ENCODE results near the gene TOMM6.
A peak's percentile ranks its signal among the peaks of the same experiment; 100 is the strongest.

The TOMM6 gene

GRCh38 chr6:41787219-41787917, at the start of gene TOMM6:
TSS of gene TOMM6 (plus strand) at chr6:41787694. CDS start at chr6:41787698, 4 bp downstream.
- peak; percentile 96 for DNase-seq (ENCODE audit: low spot score)

- no peak for DNase-seq (ENCODE audit: low spot score)
Measured at GRCh38 chr6:41739041-41739440, 48.5 kb upstream of the TOMM6 start.

GRCh38 chr6:41740366-41741162, 46.9 kb upstream of the TOMM6 start:
- no peak for DNase-seq (ENCODE audit: low spot score)

GRCh38 chr6:41741625-41742490, 45.6 kb upstream of the TOMM6 start:
- DNase-seq (ENCODE audit: low spot score): no peak

GRCh38 chr6:41743406-41744235, 43.9 kb upstream of the TOMM6 start:
- no peak for DNase-seq (ENCODE audit: low spot score)

- DNase-seq (ENCODE audit: low spot score): no peak
Measured at GRCh38 chr6:41744236-41744787, 43.2 kb upstream of the TOMM6 start.

GRCh38 chr6:41746107-41746506, 41.4 kb upstream of the TOMM6 start:
- DNase-seq (ENCODE audit: low spot score): no peak

GRCh38 chr6:41747256-41748101, 40.0 kb upstream of the TOMM6 start, which contains the start of gene PGC:
TSS of gene PGC (minus strand) at chr6:41747397. CDS start at chr6:41747334, 63 bp downstream.
- DNase-seq (ENCODE audit: low spot score): no peak

- DNase-seq (ENCODE audit: low spot score): no peak
Measured at GRCh38 chr6:41748102-41748477, 39.4 kb upstream of the TOMM6 start.

- DNase-seq (ENCODE audit: low spot score): no peak
Measured at GRCh38 chr6:41748542-41748941, 39.0 kb upstream of the TOMM6 start.

GRCh38 chr6:41750374-41750773, 37.1 kb upstream of the TOMM6 start:
- DNase-seq (ENCODE audit: low spot score): no peak

- no peak for DNase-seq (ENCODE audit: low spot score)
Measured at GRCh38 chr6:41755895-41756294, 31.6 kb upstream of the TOMM6 start.

GRCh38 chr6:41756354-41756753, 31.1 kb upstream of the TOMM6 start:
- DNase-seq (ENCODE audit: low spot score): no peak

GRCh38 chr6:41757271-41757670, 30.2 kb upstream of the TOMM6 start:
- no peak for DNase-seq (ENCODE audit: low spot score)

- DNase-seq (ENCODE audit: low spot score): no peak
Measured at GRCh38 chr6:41757931-41758640, 29.4 kb upstream of the TOMM6 start.

- no peak for DNase-seq (ENCODE audit: low spot score)
Measured at GRCh38 chr6:41758641-41759035, 28.9 kb upstream of the TOMM6 start.

GRCh38 chr6:41759106-41759904, 28.2 kb upstream of the TOMM6 start:
- no peak for DNase-seq (ENCODE audit: low spot score)

GRCh38 chr6:41759905-41760579, 27.5 kb upstream of the TOMM6 start:
- no peak for DNase-seq (ENCODE audit: low spot score)

Measured in left forelimb (tissue), 1 donor.